Activated naive CD4-positive, alpha-beta T cell treated with anti-CD3 and anti-CD28 coated beads for 36 hours (primary cell): ENCODE measurements around the gene DARS1. TPM values are rescaled to one million over a fixed set of nuclear protein-coding genes. Genes with fewer than 3 reads are reported as not detected.
"Not testable (repeated sequence)": the region's sequence is repeated elsewhere in the genome, so short reads cannot be mapped to it uniquely, and the experiment has no call there.

ENCODE experiments used
- CTCF ChIA-PET: fragments of 350-600 bp; sonication (Branson Sonifier 250); formaldehyde crosslinking; loops from one replicate; lab custom pipeline; 2021; ENCODE audit warnings: antibody characterized with exemption; lab: Charles Lee
- DNase-seq: peaks from one replicate; pipeline ENCODE4 v3.0.0-alpha.2; 2020
- H3K27ac Mint-ChIP-seq: one replicate; pipeline ENCODE4 v1.8.0; 2021; ENCODE audit warnings: mild to moderate bottlenecking, mixed read lengths
- H3K27me3 Mint-ChIP-seq: one replicate; pipeline ENCODE4 v1.8.0; 2021; ENCODE audit warnings: low read depth, mixed read lengths
- H3K36me3 Mint-ChIP-seq: one replicate; pipeline ENCODE4 v1.8.0; 2021; ENCODE audit warnings: low read depth, mixed read lengths
- H3K4me1 Mint-ChIP-seq: one replicate; pipeline ENCODE4 v1.8.0; 2021; ENCODE audit warnings: low read depth, mixed read lengths
- H3K4me3 Mint-ChIP-seq: one replicate; pipeline ENCODE4 v1.8.0; 2021; ENCODE audit warnings: mild to moderate bottlenecking, moderate library complexity, mixed read lengths
- H3K9me3 Mint-ChIP-seq: one replicate; pipeline ENCODE4 v1.8.0; 2021; ENCODE audit warnings: mixed read lengths
- intact Hi-C: fragments of 100-400 bp; cut with micrococcal nuclease; formaldehyde crosslinking; loops from one replicate; pipeline ENCODE4 v1.15.1; 2023
- total RNA-seq, 2 experiments: library from RNA; stranded (reverse); gene quantifications; one replicate each; pipeline ENCODE4 v1.2.3, GENCODE V29; 2021

Gene DARS1
- total RNA-seq, 2 experiments from 2014 or later: 161 to 177 TPM

GRCh38 chr2:135975702-135976101 is 9.7 kb downstream of the DARS1 start:
- peaks cover 50% of the 10 kb centered on the region for H3K4me1 Mint-ChIP-seq
- H3K36me3 Mint-ChIP-seq: peaks cover 64% of the 10 kb centered on the region
- DNase-seq: no peak
- H3K9me3 Mint-ChIP-seq: peaks cover 5% of the 10 kb centered on the region
- no peak overlapping the region for H3K27ac Mint-ChIP-seq
- CTCF ChIA-PET: interaction anchor here (1.0 to 1.3 kb wide), 2 partner anchors 62 to 133 kb away, joined by 3 to 5 read pairs; no protein-coding TSS in a partner anchor
- no peak overlapping the region for H3K4me3 Mint-ChIP-seq
- no peaks in the 10 kb centered on the region for H3K27me3 Mint-ChIP-seq
- intact Hi-C loops: no loop called here

GRCh38 chr2:135974036-135974435 is 11.4 kb downstream of the DARS1 start:
- no peak for DNase-seq
- CTCF ChIA-PET: interaction anchor here (0.7 kb wide), 1 partner anchor 322 kb away, joined by 4 read pairs; no protein-coding TSS in a partner anchor
- Mint-ChIP-seq H3K4me1 (peaks cover 45% of the 10 kb centered on the region), H3K4me3 (no peak overlapping the region), H3K36me3 (peaks cover 68% of the 10 kb centered on the region), H3K27me3 (no peaks in the 10 kb centered on the region), H3K27ac (no peak overlapping the region), H3K9me3 (peaks cover 5% of the 10 kb centered on the region)
- intact Hi-C loops: no loop called here

- intact Hi-C loops: no loop called here
- CTCF ChIA-PET: interaction anchor here (1.0 kb wide), 1 partner anchor 11 kb away, joined by 3 read pairs; no protein-coding TSS in a partner anchor
- DNase-seq: no peak
- no peak overlapping the region for H3K4me3 Mint-ChIP-seq
- peaks cover 55% of the 10 kb centered on the region for H3K36me3 Mint-ChIP-seq
- H3K27ac Mint-ChIP-seq: no peak overlapping the region
- peaks cover 5% of the 10 kb centered on the region for H3K9me3 Mint-ChIP-seq
- no peaks in the 10 kb centered on the region for H3K27me3 Mint-ChIP-seq
- H3K4me1 Mint-ChIP-seq: peaks cover 44% of the 10 kb centered on the region
Observed at GRCh38 chr2:135969655-135970387, 15.6 kb downstream of the DARS1 start.

- Mint-ChIP-seq H3K4me1 (peaks cover 44% of the 10 kb centered on the region), H3K27me3 (no peaks in the 10 kb centered on the region), H3K36me3 (peaks cover 32% of the 10 kb centered on the region), H3K4me3 (no peak overlapping the region), H3K9me3 (no peaks in the 10 kb centered on the region), H3K27ac (no peak overlapping the region)
- CTCF ChIA-PET: interaction anchor here (0.7 kb wide), 1 partner anchor 59 kb away, joined by 3 read pairs; no protein-coding TSS in a partner anchor
- intact Hi-C loops: no loop called here
- no peak for DNase-seq
Observed at GRCh38 chr2:135965756-135966155, 19.7 kb downstream of the DARS1 start.

GRCh38 chr2:135964404-135964803 is 21.0 kb downstream of the DARS1 start:
- H3K4me3 Mint-ChIP-seq, DNase-seq, H3K27me3 Mint-ChIP-seq, H3K9me3 Mint-ChIP-seq, H3K27ac Mint-ChIP-seq, intact Hi-C loops: not testable (repeated sequence)
- Mint-ChIP-seq H3K4me1 (peaks cover 41% of the 10 kb centered on the region), H3K36me3 (peaks cover 26% of the 10 kb centered on the region)
- CTCF ChIA-PET: interaction anchor here (0.6 kb wide), 1 partner anchor 239 kb away, joined by 3 read pairs; no protein-coding TSS in a partner anchor

- intact Hi-C loops: no loop called here
- peaks cover 27% of the 10 kb centered on the region for H3K36me3 Mint-ChIP-seq
Observed at GRCh38 chr2:135963841-135964240, 21.6 kb downstream of the DARS1 start.

GRCh38 chr2:135962366-135963123 is 22.9 kb downstream of the DARS1 start:
- no peaks in the 10 kb centered on the region for H3K27me3 Mint-ChIP-seq
- H3K4me3 Mint-ChIP-seq: no peak overlapping the region
- intact Hi-C loops: loop anchor here (1.0 kb wide), 1 partner anchor 8 kb away; no protein-coding TSS in a partner anchor
- H3K9me3 Mint-ChIP-seq: no peaks in the 10 kb centered on the region
- no peak overlapping the region for H3K27ac Mint-ChIP-seq
- peaks cover 25% of the 10 kb centered on the region for H3K36me3 Mint-ChIP-seq
- no peak for DNase-seq
- peaks cover 40% of the 10 kb centered on the region for H3K4me1 Mint-ChIP-seq
- CTCF ChIA-PET: interaction anchor here (0.7 to 0.8 kb wide), 2 partner anchors 49 to 292 kb away, joined by 3 to 5 read pairs; no protein-coding TSS in a partner anchor

More at GRCh38 chr2:135963841-135964240, 21.6 kb downstream of the DARS1 start:
- Mint-ChIP-seq H3K4me3 (no peak overlapping the region), H3K9me3 (no peaks in the 10 kb centered on the region), H3K27ac (no peak overlapping the region), H3K27me3 (no peaks in the 10 kb centered on the region), H3K4me1 (peaks cover 41% of the 10 kb centered on the region)
- CTCF ChIA-PET: interaction anchor here (0.6 to 0.8 kb wide), 3 partner anchors 50 to 421 kb away, joined by 3 read pairs; no protein-coding TSS in a partner anchor
- no peak for DNase-seq

- intact Hi-C loops: loop anchor here (1.0 kb wide), 1 partner anchor 12 kb away; no protein-coding TSS in a partner anchor
- CTCF ChIA-PET: no interaction called here
- peaks cover 44% of the 10 kb centered on the region for H3K4me1 Mint-ChIP-seq
- H3K9me3 Mint-ChIP-seq: no peaks in the 10 kb centered on the region
- H3K36me3 Mint-ChIP-seq: peaks cover 32% of the 10 kb centered on the region
- no peak for DNase-seq
- no peaks in the 10 kb centered on the region for H3K27me3 Mint-ChIP-seq
- no peak overlapping the region for H3K27ac Mint-ChIP-seq
- H3K4me3 Mint-ChIP-seq: no peak overlapping the region
Observed at GRCh38 chr2:135960656-135961551, 24.5 kb downstream of the DARS1 start.

GRCh38 chr2:135960150-135960549 is 25.3 kb downstream of the DARS1 start:
- H3K27ac Mint-ChIP-seq: no peak overlapping the region
- CTCF ChIA-PET: no interaction called here
- DNase-seq: no peak
- H3K4me3 Mint-ChIP-seq: no peak overlapping the region
- no peaks in the 10 kb centered on the region for H3K27me3 Mint-ChIP-seq
- no peaks in the 10 kb centered on the region for H3K9me3 Mint-ChIP-seq
- H3K4me1 Mint-ChIP-seq: peaks cover 44% of the 10 kb centered on the region
- H3K36me3 Mint-ChIP-seq: peaks cover 32% of the 10 kb centered on the region
- intact Hi-C loops: no loop called here

GRCh38 chr2:135958927-135959326 is 26.5 kb downstream of the DARS1 start:
- peaks cover 29% of the 10 kb centered on the region for H3K36me3 Mint-ChIP-seq
- H3K27ac Mint-ChIP-seq, H3K9me3 Mint-ChIP-seq, intact Hi-C loops, H3K4me3 Mint-ChIP-seq, DNase-seq, H3K27me3 Mint-ChIP-seq: not testable (repeated sequence)
- H3K4me1 Mint-ChIP-seq: peaks cover 41% of the 10 kb centered on the region
- CTCF ChIA-PET: interaction anchor here (1.3 kb wide), 1 partner anchor 11 kb away, joined by 3 read pairs; no protein-coding TSS in a partner anchor

GRCh38 chr2:135954020-135954601 is 31.3 kb downstream of the DARS1 start:
- no peaks in the 10 kb centered on the region for H3K9me3 Mint-ChIP-seq
- no peak overlapping the region for H3K4me3 Mint-ChIP-seq
- CTCF ChIA-PET: interaction anchor here (0.5 kb wide), 2 partner anchors 54 to 134 kb away, joined by 3 to 5 read pairs; no protein-coding TSS in a partner anchor
- peaks cover 34% of the 10 kb centered on the region for H3K36me3 Mint-ChIP-seq
- intact Hi-C loops: loop anchor here (1.0 kb wide), 1 partner anchor 8 kb away; no protein-coding TSS in a partner anchor
- H3K4me1 Mint-ChIP-seq: peaks cover 31% of the 10 kb centered on the region
- no peaks in the 10 kb centered on the region for H3K27me3 Mint-ChIP-seq
- H3K27ac Mint-ChIP-seq: no peak overlapping the region
- DNase-seq: no peak
